Inflammatory macrophage (primary cell): ENCODE data around the gene SYT7.

ENCODE experiments used
- DNase-seq, 2 donors: peaks; one replicate each; pipeline ENCODE4 v3.0.0-alpha.2; 2020 to 2022

SYT7 gene

DNA sequence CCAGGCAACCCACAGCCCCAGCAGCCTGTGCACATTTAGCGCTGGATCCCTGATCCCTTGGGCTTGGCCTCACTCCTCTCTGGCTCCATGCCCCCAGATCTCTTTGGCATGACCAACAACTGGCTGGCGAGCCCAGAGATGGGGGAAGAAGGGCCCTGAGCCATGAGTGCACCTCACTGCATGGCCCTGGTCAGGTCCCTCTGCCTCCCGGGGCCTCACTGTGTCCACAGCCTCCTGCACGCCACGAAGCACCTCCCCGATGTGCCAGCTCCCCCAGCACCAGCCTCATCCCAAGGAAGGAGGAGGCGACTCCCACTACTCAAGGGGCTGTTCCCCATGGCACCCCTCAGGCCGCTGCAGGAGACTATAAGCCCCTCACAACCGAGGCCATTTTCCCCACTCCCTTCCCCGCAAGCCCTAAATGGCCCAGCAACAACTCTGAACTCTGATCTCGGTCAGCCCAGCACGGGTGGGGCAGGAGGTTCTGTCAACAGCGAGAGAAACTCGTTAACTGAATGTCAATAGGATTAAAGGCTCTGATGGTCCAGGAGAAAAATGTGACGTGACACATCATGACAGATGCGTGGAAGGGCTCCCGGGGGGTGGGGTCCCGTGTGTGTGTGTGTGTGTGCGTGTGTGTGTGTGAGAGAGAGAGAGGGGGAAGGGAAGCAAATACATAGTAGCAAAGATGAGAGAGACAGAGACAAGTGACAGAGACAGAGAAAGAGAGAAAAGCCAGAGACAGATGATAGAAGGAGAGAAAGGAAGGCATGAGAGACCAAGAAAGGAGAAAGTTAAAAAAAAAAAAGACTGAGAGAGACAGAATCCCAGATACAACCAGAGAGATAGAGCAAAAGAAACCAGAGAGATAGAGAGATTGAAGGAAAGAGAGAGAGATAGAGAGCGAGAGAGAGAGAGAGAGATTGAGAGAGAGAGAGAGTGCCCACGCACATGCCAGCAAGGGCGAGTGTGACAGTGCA, 28.4 kb upstream of the SYT7 start:
- no peak for DNase-seq

DNA sequence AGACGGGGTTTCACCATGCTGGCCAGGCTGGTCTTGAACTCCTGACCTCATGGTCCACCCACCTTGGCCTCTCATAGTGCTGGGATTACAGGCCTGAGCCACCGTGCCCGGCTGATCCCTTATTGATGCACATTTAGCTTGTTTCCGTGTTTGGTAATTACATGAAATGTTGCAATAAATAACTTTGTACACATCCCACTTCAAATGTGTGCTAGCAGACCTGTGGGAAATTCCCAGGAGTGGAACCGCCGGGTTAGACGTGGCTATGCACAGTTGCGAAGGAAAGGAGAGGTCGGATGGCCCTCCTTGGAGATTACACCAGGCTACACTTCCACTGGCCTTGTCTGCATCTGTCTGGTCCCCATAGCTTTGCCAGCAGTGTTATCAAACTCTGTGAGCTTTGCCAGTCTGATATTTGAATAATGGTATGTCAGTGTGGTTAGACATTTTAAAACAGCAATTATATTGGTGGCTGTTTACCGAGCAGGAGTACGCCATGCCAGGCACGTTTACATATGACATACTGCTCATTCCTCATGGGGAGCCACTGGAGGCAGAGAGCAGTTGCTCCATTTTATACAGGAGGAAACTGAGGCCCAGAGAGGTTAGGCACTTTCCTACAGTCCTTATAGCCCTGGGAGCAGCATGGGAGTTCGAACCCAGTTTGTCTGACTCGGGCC, 27.2 kb upstream of the SYT7 start:
- DNase-seq = no peak

DNA sequence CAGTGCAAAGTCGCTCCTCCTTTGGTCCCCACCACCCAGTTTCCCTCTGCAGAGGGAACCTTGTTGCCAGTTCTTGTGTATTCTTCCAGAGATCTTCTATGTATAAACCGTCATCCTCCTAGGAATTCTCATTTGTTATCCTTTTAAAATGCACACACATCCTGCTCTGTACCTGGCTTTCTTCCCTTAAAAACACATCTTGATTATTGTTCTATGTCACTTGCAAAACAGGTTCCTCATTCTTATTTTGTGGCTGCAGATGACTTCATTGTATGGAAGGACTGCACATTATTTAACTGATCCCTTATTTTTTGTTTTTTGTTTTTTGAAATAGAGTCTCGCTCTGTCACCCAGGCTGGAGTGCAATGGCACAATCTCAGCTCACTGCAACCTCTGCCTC, 26.6 kb upstream of the SYT7 start:
- no peak for DNase-seq

DNA sequence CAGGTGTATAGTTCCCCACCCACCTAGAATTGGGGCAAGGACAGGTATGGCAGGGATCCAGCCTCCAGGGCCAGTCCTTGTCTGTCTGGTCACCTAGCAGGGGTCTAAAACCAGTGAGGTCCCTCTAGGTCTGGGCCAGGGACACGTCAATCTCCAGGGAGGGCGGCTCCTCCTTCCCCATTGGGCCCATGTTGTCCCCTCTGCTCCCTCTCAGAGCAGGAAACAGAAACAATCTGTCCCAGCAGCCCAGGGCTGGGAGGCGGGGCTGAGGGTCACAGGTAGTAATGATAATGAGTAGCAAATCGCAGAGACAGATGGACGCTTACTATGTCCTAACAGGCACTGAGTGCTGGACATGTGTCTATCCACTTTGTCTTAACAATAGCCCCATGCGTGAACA, 22.8 kb upstream of the SYT7 start:
- DNase-seq = no peak

DNA sequence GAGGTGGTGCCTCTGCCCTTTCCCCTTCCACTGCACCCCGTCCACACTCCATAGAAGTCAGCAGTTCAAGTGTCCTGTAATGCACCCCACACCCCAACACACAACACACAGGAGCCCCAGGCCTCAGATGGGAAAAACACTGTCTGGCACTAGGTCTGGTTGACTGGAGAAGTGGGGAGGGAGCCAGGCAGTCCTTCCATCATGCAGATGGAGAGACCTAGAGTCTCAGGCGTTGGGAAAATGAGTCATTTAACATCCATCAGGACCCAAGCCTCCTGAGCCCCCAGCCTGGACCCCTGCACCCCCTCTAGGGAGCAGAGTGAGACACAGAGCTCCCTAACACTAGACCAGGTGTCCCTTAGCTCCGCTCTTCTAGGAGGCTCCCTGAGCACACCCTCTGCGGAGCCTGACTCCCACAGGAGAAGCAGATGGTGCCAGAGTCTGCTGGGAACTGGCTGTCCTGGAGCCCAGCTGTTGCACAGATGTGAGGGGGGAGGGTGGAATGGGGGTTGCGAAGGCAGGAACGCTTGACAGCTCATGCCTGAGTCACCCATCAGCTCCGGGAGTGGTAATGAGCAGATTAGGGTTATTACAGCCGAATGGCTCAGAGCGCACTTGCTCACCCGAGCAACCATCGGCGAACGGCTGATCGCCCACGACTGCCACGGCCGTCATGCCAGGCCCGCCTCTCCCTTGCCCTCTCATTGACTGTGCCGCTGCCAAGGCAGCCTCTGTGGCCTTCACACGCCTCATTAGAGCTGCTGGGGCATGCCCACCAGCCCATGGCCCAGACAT, 22.1 kb upstream of the SYT7 start:
- no peak for DNase-seq

DNA sequence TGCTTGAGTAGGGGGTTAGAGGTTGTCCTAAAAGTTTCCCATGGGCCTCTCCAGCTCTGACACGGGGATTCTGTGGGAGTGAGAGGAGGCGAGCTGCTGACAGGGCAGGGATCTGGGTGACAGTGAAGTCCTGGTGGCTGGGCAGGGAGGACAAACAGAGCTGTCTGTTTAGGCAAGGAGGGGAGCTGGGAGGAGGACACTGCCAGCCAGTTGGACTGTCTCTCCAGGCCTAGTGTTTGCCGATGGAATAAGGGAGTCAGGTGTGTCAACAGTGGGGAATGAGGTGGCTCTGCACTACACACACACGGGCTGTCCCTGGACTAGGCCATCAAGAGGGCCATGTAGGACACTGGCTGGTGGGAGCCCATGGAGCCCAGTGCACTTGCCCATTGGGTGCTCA, 20.6 kb upstream of the SYT7 start:
- DNase-seq = no peak

DNA sequence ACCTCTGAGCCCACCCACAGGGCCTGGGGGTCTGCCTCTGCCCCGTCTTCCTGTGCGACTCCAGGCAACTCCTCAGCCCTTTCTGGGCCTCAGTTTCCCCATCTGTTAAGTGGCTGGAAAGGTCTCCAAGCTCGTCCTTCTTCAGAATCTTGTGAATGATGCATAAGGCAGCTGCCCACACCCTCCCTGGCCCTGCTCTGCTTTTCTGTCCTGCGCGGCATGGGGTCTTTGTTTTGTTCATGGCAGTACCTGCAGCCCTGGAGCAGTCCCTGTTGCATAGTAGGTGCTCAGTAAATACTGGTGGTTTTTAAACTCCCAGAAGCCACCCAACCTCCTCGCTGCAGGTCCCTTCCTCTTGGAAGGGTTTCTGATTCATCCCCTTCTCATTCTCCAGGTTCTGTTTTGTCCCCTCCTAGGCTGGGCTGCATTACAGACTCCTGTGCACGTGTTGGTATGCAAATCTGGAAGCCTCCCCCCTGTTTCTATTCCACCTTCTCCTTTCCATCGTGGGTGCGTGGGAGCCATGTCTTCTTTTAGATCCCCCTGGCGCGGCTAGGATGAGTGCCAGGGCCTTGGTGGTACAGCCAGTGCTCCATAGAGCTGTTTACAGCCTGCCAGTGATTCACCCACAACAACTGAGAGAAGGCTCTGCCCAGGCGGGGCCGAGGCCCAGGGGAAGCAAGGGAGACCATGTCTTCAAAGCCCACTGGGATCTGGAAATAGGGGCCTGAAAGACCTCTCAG, 19.3 kb upstream of the SYT7 start:
- DNase-seq = no peak

DNA sequence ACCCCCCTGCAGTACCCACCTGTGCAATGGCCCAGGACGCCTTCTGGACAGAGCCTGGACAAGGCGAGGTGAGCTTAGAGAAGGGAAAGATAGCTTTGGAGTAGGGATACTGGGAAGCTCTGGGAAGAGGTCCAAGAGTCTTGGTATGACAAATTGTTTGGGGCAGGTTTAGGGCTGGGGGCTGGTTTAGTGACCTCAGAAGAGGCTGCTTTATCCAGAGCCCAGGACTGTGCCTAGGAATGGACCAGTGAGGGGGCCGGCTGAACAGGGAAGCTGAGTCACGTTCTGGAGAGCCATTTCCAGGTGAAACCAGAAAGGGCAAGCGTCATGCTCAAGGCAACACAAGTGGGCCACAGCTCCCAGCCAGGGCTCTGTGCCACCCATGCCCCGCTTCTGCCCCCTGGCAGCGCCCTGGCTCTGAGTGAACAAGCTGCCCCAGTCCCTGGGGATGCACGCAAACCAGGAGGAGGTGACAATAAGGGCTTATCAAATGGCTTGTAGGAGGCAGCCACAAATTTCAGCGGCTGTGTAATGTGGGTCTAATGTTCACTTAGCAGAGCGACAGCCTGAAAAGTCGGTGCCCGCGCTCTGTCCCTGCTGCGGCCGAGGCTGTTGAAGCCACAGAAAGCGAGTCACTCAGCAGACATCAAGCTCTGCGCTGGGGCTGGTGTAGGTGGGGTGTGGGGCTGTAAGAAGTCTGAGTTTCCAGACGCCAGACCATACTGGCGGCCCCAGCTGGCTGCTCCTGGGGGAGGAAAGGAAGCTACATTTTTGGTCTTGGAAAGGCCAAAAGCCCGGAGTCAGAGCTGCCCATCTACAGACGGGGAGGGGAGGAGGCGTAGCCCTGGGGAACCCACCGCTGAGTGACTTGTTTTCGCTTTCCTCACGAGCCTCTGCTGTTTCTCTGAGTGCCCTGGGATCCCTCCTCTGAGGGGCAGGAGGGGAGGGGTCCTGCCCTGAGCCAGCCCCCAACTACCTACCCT, 18.3 kb upstream of the SYT7 start:
- no peak for DNase-seq

DNA sequence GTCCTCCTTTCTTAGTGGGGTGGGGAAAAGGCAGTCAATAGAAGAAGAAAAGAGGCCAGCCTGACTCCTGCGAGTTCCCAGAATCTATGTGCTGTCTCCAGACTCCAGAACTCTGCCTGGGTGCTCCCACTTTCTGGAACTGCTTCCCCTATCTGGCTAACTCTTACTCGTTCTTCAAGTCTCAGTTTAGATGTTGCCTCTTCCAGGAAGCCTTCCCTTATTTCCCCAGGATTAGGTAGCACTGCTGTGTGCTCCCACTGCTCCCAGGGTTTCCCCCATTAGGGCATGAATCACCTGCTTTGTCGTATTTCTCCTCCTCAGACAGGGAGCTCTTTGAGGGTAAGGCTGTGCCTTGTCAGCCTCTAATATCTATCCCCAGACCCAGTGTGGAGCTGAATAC, 17.5 kb upstream of the SYT7 start:
- DNase-seq = no peak

DNA sequence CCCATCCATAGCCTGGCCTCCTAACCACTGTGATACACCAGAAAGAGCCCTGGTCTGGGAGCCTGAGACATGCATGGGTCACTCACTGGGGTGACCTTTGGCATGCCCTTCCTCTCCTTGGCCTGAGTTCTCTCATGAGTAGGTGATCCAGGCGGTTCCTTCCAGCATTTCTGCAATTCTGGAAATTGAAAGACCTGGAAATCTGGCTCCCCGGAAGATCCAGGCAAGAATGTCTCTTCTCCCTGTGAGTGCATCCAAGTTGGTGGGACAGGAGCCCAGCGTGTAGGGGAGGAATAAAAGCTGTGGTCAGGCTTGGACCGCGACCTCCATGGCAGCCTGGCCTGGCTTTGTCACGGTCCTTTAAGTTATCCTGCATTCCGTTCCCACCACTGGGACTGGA, 16.1 kb upstream of the SYT7 start:
- no peak for DNase-seq

DNA sequence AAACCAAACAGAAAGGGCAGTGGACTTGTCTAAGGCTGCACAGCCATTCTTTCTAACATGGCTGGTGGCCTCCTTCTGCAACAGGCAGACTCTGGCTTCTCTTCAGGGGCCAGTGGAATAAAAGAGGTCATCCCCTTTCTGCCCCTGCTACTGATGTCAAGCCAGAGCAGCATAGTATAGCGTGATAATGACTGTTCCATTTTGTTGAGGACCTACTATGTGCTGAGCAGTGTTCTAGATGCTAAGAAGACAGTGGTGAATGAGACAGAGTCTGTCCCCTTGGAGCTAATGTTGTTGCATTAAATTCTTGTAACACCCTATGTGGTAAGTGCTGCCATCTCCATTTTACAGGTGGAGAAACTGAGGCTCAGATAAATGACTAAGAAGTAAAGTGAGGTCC, 15.7 kb upstream of the SYT7 start:
- no peak for DNase-seq

DNA sequence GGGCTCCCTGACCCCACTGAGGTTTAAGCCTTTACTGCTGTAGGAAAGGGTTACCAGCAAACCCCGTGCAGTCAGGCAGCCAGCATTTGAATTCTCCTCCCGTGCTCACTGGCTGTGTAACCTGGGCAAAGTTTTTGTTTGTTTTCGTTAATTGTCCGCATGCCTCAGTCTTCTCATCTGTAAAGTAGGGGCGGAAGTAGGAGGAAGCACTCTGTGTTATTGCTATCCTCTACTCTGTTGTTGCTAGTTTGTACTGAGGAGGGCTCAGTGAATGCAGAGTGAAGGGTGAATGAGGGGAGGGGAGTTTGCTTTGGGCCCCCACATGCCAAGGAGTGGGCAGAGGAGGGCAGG, 14.0 kb upstream of the SYT7 start:
- DNase-seq = no peak

DNA sequence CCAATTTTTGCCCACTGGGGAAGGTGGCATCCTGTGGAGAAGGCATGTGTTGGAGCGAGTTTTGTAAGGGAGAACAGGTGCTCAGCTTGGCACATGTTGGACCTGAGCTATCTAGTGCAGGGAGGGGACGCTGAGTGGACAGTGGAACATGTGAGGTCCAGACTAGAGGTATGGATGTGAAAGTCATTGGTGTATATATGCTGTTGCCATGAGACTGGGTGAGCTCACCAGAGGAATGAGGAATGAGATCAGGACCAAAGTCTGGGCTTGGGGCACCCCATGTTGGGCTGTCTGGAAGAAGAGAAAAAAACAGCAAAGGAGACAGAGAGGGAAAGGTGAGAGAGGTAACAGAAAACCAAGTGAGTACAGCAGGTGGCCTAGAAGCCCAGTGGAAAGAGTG, 12.3 kb upstream of the SYT7 start:
- DNase-seq = no peak

DNA sequence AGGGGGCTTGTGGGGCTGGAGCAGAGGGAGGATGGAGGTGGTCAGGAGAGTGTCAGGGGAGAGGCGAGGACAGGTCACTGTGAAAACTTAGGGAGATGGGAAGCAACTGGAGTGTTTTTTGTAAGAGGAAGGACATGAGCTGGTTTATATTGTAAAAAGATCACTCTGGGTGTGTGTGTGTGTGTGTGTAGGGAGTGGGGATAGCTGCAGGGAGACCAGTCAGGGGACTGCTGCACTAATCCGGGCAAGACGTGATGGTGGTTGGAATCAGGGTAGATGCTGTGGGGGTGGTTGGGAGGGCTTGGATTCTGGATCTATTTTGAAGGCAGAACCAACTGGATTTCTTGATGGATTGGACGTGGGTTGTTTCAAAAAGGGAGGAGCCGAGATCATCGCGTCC, 11.3 kb upstream of the SYT7 start:
- no peak for DNase-seq

DNA sequence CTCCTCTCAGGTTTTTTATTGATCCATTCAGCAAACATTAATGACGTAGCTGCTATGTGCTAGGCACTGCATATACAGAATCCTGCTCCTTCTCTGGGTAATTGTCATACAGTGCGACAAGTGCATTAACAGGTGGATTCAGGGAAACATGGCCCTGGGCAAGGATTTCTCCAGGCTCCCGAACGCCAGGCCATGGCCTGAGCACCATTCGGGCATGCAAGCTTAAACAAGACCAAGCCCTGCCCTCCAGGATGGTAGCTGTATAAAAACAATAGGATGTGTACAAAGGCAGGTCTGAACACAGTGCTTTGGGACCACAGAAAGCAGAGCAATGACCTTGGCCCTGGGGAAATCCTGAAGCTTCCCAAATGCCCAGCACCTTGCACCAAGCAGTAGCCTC, 9.1 kb upstream of the SYT7 start:
- no peak for DNase-seq

DNA sequence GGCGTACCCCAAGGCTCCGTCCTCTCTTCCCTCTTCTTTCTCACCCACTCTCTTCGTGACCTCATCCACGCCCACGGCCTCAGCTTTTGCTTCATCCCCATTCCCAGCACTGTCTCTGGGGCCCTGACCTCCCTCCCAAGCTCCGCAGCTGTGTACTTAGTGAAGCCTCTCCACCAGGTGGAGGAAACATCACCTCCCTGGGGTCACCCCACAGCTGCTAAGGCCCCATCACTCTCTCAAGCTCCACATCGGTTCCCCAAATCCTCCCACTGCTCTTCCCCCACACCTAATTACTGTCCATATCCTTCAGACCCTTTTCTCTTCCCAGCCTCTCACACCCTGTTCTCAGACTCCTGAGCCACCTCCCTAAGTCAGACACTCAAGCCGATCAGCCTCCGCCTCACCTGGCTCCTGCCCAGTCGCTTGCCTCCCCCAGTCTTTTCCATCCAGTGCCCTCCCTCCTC, 7.9 kb upstream of the SYT7 start:
- peak; percentile 61 to 77 for DNase-seq

DNA sequence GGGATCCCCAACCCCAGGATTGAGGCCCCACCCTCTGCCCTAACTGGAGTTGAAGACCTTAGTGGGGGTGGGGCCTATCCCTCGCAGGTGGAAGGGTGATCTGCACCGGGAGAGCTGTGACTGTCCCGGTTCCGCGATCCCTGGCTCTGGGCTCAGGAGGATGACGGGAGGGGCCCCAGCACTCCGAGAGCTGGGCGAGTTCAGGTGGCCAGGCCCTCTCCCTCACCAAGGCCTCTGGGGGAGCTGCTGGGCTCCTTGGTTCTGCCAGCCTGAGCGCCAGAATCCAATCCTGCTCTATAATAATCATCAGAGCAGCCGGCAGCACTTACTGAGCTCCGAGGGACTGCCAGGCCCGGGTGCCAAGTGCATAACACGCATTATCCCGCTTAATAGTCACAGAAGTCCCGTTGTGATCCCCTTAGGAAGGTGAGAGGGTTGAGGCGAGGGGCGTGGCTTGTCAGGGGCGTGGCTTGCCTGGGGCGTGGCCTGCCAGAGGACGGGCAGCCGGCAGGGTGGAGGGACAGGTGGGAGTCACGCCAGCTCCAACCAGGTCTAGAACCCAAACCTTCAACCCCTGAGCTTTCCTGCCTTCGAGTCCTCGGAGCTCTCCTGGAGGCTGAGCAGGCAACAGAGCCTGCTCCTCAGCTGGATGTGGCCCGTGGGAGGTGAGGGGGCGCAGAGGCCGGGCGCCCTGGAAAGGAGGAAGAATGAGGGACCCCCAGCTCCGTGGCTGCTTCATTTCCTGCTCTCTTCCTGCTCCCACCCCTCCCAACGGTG, 7.3 kb upstream of the SYT7 start:
- DNase-seq = no peak

DNA sequence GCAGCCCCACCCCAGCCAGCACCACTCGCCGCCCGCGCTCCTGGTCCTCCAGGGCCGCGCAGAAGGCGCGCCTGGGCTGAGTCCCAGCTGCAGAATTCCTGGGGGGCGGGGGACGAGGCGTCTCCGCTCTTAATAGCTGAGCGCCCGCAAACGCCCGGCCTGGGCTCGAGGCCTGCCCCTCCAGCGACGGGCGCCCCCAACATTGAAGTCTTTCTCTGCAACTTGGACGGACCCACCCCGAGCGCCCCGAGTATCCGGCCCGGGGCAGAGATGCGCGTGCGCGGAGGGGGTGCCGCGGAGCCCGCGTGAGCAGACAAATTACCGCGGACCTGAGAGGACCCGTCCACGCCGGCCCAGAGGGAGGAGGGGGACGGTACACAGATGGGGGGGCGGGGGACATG, 6.7 kb upstream of the SYT7 start:
- no peak for DNase-seq

DNA sequence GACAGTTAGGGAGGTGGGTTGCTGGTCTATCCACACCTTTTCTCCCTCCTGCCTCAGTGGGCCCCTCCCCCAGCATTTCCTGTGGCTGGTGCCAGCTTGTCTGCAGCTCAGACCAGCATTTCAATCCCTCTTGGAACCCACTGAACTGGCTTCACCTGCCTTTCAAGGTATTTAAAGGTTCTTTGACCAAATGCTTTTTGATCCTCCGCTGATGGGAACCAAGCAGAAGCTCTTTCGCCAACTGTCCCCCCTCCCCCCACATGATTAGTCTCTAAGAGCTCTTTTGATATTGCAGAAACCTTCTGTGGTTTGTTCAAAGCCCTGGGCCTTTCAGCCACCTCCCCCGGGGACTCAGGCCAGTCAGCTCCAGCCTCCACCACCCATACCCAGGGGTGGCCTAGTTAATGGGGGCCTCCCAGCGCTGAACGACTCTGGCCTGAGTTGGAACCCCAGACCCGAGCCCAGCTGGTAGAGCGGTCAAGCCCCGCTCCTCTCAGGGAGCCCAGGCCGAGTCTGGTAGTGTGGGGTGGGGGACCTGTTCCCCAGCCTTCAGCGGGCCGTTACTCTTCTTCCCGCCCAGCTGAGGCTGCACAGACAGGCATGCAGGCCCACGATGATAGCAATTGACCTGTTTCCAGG, 6.0 kb upstream of the SYT7 start:
- no peak for DNase-seq

DNA sequence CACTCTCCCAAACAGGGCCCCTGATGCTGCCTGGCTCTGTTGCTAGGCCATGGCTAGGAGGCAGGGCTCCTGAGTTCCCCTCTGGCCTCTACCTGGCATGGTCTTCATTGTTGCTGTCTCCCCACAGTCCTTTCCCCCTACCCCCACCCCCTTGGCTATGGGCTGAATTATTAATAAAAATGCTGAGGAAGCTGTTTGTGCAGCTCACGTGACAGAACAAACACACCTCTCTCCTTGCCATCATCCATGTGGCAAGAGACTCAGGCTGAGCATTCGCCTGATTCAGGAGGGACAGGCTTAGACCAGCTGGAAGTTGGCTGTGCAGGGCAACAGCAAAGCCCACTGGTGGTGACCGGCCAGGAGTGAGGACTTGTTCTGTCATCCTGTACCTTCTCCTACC, 4.2 kb upstream of the SYT7 start:
- no peak for DNase-seq
